ENCODE results near the gene EMC9. TPM values are rescaled to one million over a fixed set of nuclear protein-coding genes. Genes with fewer than 3 reads are reported as not detected.

EMC9 gene
- total RNA-seq, 1 donor from 2014 or later, result 10.5 TPM

DNA sequence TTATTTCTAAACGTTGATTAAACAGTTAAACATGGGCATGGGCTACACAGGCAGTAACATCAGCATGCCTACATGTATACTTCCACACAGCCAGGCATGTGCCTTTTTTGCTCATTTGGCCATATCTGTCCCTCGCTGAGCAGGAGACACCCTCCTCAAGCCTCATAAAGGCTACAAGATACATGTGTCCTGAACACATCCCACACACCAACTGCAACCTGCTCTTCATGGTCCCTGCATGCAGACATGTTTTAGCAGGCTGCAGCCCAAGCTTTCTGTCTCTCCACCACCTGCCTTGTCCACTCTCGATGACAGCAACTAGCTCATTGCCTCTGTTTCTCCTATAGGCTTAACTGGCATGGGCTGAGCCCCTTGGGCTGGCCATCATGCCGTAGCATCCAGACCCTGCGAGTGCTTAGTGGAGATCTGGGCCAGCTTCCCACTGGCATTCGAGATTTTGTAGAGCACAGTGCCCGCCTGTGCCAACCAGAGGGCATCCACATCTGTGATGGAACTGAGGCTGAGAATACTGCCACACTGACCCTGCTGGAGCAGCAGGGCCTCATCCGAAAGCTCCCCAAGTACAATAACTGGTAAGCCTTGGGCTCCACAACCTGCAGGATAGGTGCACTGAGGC is 44.7 kb downstream of the EMC9 start:
- Histone ChIP-seq H3K36me3 (peaks cover 35% of the 10 kb centered on the region), H3K4me3 (no peak overlapping the region), H3K4me1 (peaks cover 20% of the 10 kb centered on the region), H3K27ac (no peak overlapping the region), H3K27me3 (no peaks in the 10 kb centered on the region), H3K9me3 (no peaks in the 10 kb centered on the region)
- DNase-seq (peak; percentile 35), ATAC-seq (no peak)
- intact Hi-C loops (cut with DNase I), result no loop called here
- TF ChIP-seq, protein P1, sequence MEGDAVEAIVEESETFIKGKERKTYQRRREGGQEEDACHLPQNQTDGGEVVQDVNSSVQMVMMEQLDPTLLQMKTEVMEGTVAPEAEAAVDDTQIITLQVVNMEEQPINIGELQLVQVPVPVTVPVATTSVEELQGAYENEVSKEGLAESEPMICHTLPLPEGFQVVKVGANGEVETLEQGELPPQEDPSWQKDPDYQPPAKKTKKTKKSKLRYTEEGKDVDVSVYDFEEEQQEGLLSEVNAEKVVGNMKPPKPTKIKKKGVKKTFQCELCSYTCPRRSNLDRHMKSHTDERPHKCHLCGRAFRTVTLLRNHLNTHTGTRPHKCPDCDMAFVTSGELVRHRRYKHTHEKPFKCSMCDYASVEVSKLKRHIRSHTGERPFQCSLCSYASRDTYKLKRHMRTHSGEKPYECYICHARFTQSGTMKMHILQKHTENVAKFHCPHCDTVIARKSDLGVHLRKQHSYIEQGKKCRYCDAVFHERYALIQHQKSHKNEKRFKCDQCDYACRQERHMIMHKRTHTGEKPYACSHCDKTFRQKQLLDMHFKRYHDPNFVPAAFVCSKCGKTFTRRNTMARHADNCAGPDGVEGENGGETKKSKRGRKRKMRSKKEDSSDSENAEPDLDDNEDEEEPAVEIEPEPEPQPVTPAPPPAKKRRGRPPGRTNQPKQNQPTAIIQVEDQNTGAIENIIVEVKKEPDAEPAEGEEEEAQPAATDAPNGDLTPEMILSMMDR (IDR thresholded peaks at IDR 0.05), result no peak

DNA sequence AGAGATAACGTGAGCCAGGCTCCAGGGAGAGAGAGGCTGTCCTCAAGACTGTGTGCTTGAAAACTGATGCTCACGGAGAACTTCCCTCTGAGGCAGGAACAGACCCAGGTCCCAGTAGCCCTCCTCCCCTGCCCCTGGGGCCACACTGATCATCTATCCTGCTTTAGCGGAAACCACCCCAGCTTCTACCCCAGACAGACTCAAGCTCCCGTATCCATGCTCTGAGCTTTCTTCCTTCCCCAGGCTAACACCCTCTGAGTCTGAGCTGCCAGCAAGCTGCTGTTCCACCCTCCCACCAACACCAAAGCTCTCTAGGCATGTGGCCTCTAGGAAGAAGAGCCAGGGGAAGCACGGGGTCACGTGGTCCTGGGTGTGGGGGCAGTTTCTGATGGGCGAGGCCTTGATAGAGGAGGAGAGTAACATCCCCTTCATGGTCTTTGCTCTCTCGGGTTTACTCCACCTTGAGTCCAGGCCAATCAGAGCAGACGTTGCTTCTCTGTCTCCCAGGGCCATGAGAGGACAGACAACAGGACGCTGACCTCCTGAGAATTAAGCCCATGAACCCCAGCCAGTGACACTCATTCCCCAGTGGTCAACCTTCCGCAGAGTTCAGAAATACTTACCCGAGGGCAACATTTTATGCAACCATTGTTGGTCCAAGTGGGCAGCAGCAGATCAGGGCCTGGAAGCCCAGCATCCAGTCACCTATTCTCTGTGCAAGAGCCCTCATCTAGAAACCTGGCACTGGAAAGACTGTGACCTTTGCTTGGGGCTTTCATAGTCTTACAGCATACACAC is 45.9 kb downstream of the EMC9 start:
- DNase-seq (peak; percentile 86), ATAC-seq (peak; percentile 40)
- Histone ChIP-seq H3K9me3 (no peaks in the 10 kb centered on the region), H3K27me3 (no peaks in the 10 kb centered on the region), H3K27ac (peak overlapping the region; percentile 97), H3K4me3 (peak overlapping the region; percentile 97), H3K36me3 (peaks cover 27% of the 10 kb centered on the region), H3K4me1 (peaks cover 20% of the 10 kb centered on the region)
- TF ChIP-seq, protein P1 (IDR thresholded peaks at IDR 0.05), result no peak
- intact Hi-C loops (cut with DNase I), result no loop called here

DNA sequence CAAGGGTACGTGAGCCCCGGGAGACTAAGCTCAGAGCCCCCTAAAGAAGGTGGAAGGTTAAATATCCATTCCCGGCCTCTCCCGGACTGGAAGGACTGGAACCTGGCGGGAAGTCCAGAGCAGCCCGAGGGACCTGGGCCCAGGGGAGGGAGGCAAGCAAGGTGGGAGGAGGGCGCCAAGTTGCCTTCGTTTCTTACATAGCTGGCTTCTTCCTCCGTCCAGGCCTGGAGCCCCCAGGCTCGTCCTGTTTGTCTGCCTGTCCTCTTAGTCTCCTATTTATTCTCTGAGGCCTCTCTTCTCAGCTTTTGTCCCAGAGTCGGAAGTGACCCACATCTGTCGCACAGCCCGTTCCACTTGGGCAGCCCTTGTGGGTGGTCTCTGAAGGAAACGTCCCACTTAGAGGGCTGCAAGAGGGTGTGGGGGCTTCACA is 46.5 kb downstream of the EMC9 start:
- H3K4me1 ChIP-seq, result peaks cover 20% of the 10 kb centered on the region
- ATAC-seq, result no peak

DNA sequence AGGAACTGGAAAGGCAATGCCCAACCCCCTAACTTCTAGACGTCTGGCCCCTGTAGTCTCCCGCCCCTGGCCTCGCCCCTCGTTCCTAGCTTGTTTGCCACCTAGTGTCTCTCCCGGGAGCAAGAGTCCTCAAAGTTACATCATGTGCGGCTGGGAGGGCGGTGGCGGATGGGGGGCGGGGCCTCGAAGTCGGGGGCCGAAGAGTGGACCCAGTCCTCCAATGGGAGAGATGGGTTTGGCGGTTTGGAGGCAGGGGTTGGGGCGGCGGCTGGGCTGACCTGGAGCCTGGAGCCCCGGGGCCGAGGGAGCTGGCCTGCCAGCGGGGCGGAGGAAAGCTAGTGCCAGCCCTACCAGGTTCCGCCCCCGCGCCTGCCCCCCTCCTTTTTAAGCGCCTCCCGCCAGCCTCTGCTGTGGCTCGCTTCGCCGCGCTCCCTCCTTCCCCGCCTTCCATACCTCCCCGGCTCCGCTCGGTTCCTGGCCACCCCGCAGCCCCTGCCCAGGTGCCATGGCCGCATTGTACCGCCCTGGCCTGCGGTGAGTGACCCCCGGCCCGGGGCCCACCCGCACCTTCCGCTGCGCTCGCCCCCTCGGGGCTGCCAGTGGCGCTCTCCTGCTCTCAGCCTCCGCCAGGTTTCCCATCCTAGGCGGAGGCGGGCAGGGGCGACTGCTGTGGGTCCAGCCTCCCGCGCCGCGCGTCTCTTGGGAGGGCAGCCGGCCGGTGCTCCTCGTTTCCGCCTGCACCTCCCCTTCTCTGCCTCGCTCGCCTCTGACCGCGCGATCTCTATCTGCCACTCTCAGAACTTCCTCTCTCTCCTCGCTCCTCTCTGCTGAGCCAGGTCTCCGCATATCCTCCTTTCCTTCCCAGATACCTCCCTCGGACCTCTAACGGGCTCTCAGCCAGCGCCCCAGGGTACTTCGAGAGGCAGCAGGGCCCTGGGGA is 47.2 kb downstream of the EMC9 start, which contains the start of gene PCK2:
PCK2 (plus strand) TSS at position 411 of the 940 bp plus-strand sequence; CDS start at position 506, 95 bp downstream.
- Histone ChIP-seq H3K27me3 (no peaks in the 10 kb centered on the region), H3K4me1 (peaks cover 20% of the 10 kb centered on the region), H3K9me3 (no peaks in the 10 kb centered on the region), H3K4me3 (peak within 1 kb of the TSS; percentile 97), H3K36me3 (peaks cover 14% of the 10 kb centered on the region), H3K27ac (peak within 1 kb of the TSS; percentile 97)
- ATAC-seq, result peak; percentile 95
- TF ChIP-seq, protein P1 (IDR thresholded peaks at IDR 0.05), result no peak
- intact Hi-C loops (cut with DNase I), result no loop called here
- peak; percentile 99 for DNase-seq

More for the DNA sequence above, 46.5 kb downstream of the EMC9 start:
- Histone ChIP-seq H3K27me3 (no peaks in the 10 kb centered on the region), H3K9me3 (no peaks in the 10 kb centered on the region), H3K4me3 (peak overlapping the region; percentile 97), H3K36me3 (peaks cover 21% of the 10 kb centered on the region), H3K27ac (peak overlapping the region; percentile 97)
- TF ChIP-seq, protein P1 (IDR thresholded peaks at IDR 0.05), result no peak
- intact Hi-C loops (cut with DNase I), result no loop called here
- peak; percentile 70 for DNase-seq

DNA sequence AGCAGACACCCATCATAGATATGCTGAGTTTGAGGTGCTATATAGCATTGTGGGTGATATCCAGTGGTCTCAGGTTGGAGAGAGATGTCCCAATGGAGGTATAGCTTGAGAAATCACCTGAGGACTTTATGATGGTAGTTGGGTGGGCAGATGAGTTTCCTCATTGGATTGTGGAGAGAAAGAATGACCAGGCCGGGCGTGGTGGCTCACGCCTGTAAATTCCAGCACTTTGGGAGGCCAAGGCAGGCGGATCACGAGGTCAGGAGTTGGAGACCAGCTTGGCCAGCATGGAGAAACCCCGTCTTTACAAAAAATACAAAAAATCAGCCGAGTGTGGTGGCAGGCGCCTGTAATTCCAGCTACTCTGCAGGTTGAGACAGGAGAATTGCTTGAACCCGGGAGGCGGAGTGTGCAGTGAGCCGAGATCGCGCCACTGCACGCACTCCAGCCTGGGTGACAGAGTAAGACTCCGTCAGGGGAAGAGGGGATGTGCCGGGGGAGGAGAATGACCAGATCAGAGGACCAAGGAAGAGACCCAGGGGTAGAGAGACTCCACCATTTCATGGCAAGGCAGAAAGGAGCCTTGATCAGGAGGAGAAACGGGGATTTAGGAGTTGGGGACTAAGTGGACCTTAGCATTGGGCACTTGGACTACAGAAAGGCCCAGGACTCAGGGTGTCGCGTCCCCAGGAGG is 48.0 kb downstream of the EMC9 start:
- Histone ChIP-seq H3K27me3 (no peaks in the 10 kb centered on the region), H3K4me3 (peak overlapping the region; percentile 97), H3K27ac (peak overlapping the region; percentile 97), H3K9me3 (no peaks in the 10 kb centered on the region), H3K36me3 (peaks cover 7% of the 10 kb centered on the region), H3K4me1 (peaks cover 20% of the 10 kb centered on the region)
- intact Hi-C loops (cut with DNase I), result no loop called here
- ATAC-seq (no peak), DNase-seq (no peak)
- TF ChIP-seq, protein P1 (IDR thresholded peaks at IDR 0.05), result no peak
